Neural crest cell (in vitro differentiated cells): ENCODE measurements around the gene IFI44. TPM values are rescaled to one million over a fixed set of nuclear protein-coding genes. Genes with fewer than 3 reads are reported as not detected.
A peak's percentile ranks its signal among the peaks of the same experiment; 100 is the strongest.

Source experiments
- DNase-seq: peaks from one replicate; pipeline ENCODE4 v3.0.0; 2021; ENCODE audit warnings: low read depth, mixed read lengths, low spot score
- H3K27ac Mint-ChIP-seq: one replicate; pipeline ENCODE4 v1.8.0; 2021; ENCODE audit warnings: mild to moderate bottlenecking, mixed read lengths; ENCODE audit not compliant: unreplicated experiment
- H3K27me3 Mint-ChIP-seq: 2 replicates; pipeline ENCODE4 v1.8.0; 2021; ENCODE audit warnings: low read depth, mild to moderate bottlenecking, mixed read lengths
- H3K36me3 Mint-ChIP-seq: 2 replicates; pipeline ENCODE4 v1.8.0; 2021; ENCODE audit warnings: low read depth, mild to moderate bottlenecking, mixed read lengths
- H3K4me1 Mint-ChIP-seq: 2 replicates; pipeline ENCODE4 v1.8.0; 2021; ENCODE audit warnings: mixed read lengths
- H3K4me3 Mint-ChIP-seq: one replicate; pipeline ENCODE4 v1.8.0; 2021; ENCODE audit warnings: mild to moderate bottlenecking, mixed read lengths
- H3K9me3 Mint-ChIP-seq: 2 replicates; pipeline ENCODE4 v1.8.0; 2021; ENCODE audit warnings: mixed read lengths
- total RNA-seq: library from RNA; stranded (reverse); gene quantifications from 2 replicates; pipeline ENCODE4 v1.2.1, GENCODE V29; 2021
- TF ChIP-seq, protein P1 (sequence below): fragments of 200-600 bp; sonication (generic); conservative IDR thresholded peaks from 2 replicates; pipeline ENCODE4 v1.5.0; 2021; ENCODE audit warnings: antibody characterized with exemption, mild to moderate bottlenecking

The IFI44 gene
- total RNA-seq, 1 donor from 2014 or later: 0.47 TPM

- TF ChIP-seq, protein P1, sequence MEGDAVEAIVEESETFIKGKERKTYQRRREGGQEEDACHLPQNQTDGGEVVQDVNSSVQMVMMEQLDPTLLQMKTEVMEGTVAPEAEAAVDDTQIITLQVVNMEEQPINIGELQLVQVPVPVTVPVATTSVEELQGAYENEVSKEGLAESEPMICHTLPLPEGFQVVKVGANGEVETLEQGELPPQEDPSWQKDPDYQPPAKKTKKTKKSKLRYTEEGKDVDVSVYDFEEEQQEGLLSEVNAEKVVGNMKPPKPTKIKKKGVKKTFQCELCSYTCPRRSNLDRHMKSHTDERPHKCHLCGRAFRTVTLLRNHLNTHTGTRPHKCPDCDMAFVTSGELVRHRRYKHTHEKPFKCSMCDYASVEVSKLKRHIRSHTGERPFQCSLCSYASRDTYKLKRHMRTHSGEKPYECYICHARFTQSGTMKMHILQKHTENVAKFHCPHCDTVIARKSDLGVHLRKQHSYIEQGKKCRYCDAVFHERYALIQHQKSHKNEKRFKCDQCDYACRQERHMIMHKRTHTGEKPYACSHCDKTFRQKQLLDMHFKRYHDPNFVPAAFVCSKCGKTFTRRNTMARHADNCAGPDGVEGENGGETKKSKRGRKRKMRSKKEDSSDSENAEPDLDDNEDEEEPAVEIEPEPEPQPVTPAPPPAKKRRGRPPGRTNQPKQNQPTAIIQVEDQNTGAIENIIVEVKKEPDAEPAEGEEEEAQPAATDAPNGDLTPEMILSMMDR: peak; percentile 93
- Mint-ChIP-seq H3K27ac (no peak overlapping the region), H3K4me1 (peaks cover 5% of the 10 kb centered on the region), H3K4me3 (no peak overlapping the region), H3K9me3 (peaks cover 2% of the 10 kb centered on the region), H3K27me3 (no peaks in the 10 kb centered on the region), H3K36me3 (no peaks in the 10 kb centered on the region)
- peak; percentile 50 for DNase-seq
Measured at GRCh38 chr1:78676347-78676982, 26.8 kb downstream of the IFI44 start.

DNA sequence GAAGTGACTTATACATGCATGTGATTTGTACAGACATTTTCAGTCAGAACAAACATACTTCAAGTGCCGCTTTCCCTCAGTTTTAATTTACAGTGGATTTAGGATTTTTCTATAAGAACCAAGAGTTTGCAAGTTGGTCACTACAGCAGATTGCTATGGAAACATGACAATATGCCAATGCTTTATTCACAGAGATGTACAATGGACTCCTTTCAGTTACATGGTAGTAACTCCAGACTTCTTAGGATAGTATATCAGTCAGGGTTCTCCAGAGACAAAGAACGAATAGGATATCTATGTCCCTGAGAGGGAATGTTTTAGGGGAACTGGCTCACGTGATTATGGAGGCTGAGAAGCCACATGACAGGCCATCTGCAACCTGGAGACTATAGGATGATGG lies 27.4 kb downstream of the IFI44 start:
- Mint-ChIP-seq H3K4me1 (peaks cover 5% of the 10 kb centered on the region), H3K27ac (no peak overlapping the region), H3K4me3 (no peak overlapping the region), H3K9me3 (peaks cover 2% of the 10 kb centered on the region), H3K36me3 (no peaks in the 10 kb centered on the region), H3K27me3 (no peaks in the 10 kb centered on the region)
- DNase-seq: no peak
- TF ChIP-seq, protein P1: no peak

- Mint-ChIP-seq H3K27me3 (no peaks in the 10 kb centered on the region), H3K9me3 (peaks cover 2% of the 10 kb centered on the region), H3K36me3 (no peaks in the 10 kb centered on the region), H3K27ac (no peak overlapping the region), H3K4me3 (no peak overlapping the region), H3K4me1 (peaks cover 5% of the 10 kb centered on the region)
- TF ChIP-seq, protein P1: no peak
- DNase-seq: no peak
Measured at GRCh38 chr1:78677788-78678187, 28.2 kb downstream of the IFI44 start.

DNA sequence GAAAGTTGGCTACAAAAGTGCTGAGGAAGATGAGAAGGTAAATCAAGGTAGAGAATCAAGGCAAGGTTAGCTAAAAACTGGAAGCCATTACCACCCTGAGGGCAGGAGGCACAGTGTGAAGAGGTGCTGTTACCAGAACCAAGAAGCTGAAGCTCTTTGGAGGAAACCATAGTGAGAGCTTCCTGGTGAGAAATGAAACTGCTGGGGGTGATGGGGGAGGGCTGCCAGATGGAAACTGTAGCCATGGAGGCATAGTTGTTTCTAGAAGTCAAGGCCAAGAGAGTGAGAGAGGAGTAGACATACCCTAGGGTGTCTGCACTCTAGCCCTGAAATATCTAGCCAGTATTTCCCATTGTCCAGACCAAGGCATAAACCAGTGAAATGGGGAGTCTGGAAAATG lies 28.7 kb downstream of the IFI44 start:
- TF ChIP-seq, protein P1: no peak
- Mint-ChIP-seq H3K27me3 (no peaks in the 10 kb centered on the region), H3K9me3 (peaks cover 2% of the 10 kb centered on the region)

DNA sequence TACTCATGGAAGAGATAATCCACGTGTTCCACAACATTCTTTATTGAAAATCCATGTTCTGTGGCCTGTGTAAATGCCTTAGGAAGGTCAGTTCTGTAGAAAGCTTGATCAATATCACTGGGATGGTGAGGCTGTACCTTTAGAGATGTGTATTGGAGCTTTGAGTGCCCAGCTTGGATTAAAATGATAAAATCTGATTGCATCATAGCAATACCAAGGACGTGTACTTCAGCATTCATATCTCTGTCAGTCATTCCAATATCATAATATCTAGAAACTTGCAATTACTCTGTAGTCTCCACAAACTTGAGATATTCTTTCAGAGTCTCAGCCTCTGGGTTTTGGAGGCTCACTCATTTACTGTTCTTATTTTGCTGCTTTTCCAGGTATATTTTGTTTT lies 31.6 kb downstream of the IFI44 start:
- H3K27ac Mint-ChIP-seq: no peak overlapping the region
- H3K4me3 Mint-ChIP-seq: no peak overlapping the region
- H3K36me3 Mint-ChIP-seq: no peaks in the 10 kb centered on the region
- H3K4me1 Mint-ChIP-seq: peaks cover 5% of the 10 kb centered on the region
- TF ChIP-seq, protein P1: no peak
- no peak for DNase-seq
- H3K9me3 Mint-ChIP-seq: peaks cover 2% of the 10 kb centered on the region
- H3K27me3 Mint-ChIP-seq: no peaks in the 10 kb centered on the region

More for the DNA sequence above, 28.7 kb downstream of the IFI44 start:
- Mint-ChIP-seq H3K27ac (no peak overlapping the region), H3K4me1 (peaks cover 5% of the 10 kb centered on the region), H3K4me3 (no peak overlapping the region), H3K36me3 (no peaks in the 10 kb centered on the region)
- DNase-seq: no peak
